Stimulated activated CD8-positive, alpha-beta memory T cell treated with anti-CD3 and anti-CD28 coated beads, Interleukin-4, amount 100 ng/mL, for 48 hours (primary cell): Measurements from ENCODE around the gene PLA2G6.
A peak's percentile ranks its signal among the peaks of the same experiment; 100 is the strongest.
"Not testable (repeated sequence)": the region's sequence is repeated elsewhere in the genome, so short reads cannot be mapped to it uniquely, and the experiment has no call there.

Source experiments
- DNase-seq: peaks from one replicate; pipeline ENCODE4 v3.0.0-alpha.2; 2020

Gene PLA2G6

DNA sequence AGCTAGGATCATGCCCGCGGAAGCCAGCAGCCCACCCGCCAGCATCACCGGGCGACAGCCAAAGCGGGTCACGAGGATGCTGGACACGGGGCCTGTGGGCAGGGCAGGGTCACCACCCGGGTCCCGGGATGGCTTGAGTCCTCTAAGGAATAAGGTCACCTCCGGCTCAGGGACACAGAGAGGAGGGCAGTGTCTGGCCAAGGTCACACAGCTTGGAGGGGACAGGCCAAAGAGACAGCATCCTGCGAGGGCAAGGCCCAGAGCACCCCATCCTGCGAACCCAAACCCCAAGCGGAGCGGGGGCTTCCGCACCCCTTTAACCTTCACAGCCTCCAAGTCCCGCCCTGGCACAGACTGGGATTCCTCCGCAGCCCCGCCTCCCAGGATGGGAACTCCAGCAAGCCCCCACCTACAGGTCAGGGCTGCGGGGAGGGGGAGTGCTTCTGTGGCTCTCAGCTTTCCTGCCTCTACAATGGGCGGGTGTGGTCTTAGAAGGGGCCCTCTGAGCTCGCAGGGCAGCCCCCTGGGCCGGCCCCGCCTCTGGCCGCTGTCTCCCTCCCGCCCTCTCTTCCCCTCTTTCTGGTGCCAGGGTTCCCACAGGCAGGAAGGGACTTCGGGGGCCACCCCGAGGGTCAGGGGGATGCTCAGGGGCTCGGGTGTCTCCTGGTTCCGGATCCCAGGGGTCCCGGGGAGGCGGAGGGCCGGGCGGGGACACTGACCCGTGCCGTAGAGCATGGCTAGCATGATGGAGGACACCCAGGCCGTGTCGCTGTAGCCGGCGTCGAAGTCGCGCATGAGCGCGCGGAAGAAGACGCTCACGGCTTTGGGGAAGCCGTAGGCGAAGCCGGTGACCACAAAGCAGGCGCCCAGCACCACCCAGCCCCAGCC is 99.4 kb downstream of the PLA2G6 start:
- peak; percentile 42 for DNase-seq

GRCh38 chr22:38081636-38081940 is 100.0 kb downstream of the PLA2G6 start:
- no peak for DNase-seq

GRCh38 chr22:38080850-38081635 is 100.6 kb downstream of the PLA2G6 start:
- no peak for DNase-seq

DNA sequence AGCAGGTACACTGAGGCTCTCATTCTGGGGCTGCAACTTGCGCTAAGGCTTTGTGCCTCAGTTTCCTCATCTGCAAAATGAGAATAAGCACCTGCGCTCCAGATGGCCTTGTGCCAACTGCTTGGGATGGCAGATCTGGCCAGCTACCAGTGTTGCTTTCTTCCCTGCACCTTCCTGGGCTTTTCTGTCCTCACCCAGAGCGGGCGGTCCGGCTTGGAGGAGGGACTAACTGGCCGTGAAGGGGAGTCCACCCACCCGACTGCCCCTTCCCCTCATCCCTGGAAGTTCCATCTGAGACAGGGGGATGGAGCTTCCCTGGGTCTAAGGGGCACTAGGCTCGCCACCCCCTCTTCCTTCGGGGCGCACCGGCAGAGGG is 101.2 kb downstream of the PLA2G6 start:
- DNase-seq, result no peak

DNA sequence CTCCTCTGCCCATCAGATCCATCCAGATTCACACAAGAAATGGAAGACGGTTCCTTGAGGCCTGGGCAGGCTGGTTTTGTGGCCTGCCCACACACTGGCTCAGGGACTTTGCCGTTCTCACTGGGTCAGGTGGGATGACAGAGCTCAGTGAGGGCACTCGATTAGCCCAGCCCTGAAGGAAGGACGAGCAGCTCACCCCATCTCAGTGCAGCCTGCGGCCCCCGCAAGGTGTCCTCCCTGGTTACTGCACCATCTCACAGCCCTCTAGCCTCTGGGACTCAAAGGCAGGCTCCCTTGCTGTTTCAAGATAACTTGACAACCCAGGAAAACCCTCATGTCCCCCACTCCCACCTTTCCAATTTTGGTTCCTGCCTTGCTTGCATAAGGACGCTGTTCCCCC is 101.8 kb downstream of the PLA2G6 start:
- no peak for DNase-seq

GRCh38 chr22:38079208-38079607 is 102.4 kb downstream of the PLA2G6 start:
- DNase-seq, result not testable (repeated sequence)

- no peak for DNase-seq
Measured at GRCh38 chr22:38078046-38078840, 103.4 kb downstream of the PLA2G6 start.

DNA sequence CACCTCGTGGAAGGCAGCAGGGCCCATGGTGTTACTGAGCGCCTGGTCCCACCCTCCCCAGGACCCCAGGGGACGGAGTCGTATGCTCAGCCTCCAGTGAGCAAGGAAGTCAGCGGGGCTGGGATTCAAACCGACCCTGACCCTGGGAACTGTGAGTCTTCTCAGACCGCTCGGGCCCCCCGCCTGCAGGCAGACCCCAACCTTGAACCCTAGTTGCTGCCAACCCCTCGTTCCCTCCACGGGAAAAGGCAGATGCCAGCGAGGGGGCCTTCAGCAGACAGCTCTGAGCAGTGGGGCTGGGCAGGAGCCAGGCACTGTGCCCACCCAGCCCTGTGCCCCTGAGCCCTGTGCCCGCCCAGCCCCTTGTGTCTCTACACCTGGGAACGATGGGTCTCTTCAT is 104.0 kb downstream of the PLA2G6 start:
- no peak for DNase-seq

GRCh38 chr22:38077096-38077495 is 104.5 kb downstream of the PLA2G6 start:
- no peak for DNase-seq

- no peak for DNase-seq
Measured at GRCh38 chr22:38075961-38076360, 105.7 kb downstream of the PLA2G6 start.

DNA sequence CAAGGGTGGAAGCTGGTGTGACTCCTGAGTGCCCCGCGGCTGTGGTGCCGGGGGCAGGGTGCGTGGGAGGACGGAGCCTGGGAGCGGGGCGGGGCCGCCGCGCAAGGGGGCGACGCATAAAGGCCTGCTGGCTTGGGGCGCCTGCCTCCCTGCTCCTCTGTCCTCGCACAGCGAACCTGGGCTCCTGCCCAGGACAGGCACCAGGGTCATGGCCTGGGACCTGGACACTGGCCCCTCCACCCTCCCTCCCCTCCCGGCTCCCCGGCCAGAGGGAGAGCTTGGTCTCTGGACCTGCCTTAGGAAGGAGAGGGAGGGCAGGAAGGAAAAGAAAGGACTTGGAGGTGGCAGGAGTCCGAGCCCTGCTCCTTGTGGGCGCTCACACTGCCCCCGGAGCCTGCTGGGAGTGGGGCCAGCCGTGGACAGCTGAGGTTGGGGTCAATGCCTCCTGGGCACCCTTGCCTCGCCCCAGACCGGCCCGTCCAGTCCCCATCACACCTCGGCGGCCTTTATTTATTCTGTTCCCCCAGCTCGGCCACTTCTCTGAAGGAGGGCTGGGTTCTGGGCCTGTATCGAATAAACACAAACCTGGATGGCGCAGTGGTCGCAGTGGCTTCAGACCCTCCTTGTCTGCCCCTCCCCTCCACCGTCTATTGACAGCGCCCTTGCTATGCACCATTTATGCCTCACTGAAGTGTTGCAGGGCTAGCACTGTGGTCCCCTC is 106.4 kb downstream of the PLA2G6 start:
- no peak for DNase-seq

DNA sequence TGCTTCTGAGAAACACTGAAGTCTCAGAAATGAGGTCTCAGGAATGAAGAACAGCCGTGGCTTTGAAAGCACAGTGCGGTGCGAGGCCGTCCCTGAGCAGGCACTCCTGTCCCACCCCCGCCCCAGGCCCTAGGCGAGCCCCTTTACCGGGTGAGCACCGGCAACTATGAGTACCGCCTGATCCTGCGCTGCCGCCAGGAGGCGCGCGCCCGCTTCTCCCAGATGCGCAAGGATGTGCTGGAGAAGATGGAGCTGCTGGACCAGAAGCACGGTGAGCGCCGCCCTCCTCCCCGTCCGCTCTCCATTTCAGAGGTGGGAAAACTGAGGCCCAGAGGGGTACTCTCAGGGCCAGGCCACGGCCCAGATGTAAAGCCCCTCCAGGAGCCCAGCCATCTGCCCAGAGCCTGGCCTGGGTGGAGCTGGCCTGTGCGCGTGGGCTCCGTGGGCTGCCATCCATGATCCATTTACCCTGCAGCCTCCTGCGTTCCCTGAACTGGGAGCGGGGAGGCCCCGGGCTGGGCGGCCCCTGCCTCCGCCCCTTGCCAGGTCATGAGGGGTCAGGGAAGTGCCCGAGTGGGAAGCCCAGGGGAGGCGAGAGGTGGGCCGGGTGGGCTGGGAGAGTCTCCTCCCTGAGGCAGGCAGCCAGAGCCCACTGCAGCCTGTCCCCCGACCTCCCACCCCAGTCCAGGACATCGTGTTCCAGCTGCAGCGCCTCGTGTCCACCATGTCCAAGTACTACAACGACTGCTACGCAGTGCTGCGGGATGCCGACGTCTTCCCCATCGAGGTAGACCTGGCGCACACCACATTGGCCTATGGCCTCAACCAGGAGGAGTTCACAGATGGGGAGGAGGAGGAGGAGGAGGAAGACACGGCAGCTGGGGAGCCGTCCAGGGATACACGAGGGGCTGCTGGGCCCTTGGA is 107.2 kb downstream of the PLA2G6 start:
- DNase-seq, result no peak

DNA sequence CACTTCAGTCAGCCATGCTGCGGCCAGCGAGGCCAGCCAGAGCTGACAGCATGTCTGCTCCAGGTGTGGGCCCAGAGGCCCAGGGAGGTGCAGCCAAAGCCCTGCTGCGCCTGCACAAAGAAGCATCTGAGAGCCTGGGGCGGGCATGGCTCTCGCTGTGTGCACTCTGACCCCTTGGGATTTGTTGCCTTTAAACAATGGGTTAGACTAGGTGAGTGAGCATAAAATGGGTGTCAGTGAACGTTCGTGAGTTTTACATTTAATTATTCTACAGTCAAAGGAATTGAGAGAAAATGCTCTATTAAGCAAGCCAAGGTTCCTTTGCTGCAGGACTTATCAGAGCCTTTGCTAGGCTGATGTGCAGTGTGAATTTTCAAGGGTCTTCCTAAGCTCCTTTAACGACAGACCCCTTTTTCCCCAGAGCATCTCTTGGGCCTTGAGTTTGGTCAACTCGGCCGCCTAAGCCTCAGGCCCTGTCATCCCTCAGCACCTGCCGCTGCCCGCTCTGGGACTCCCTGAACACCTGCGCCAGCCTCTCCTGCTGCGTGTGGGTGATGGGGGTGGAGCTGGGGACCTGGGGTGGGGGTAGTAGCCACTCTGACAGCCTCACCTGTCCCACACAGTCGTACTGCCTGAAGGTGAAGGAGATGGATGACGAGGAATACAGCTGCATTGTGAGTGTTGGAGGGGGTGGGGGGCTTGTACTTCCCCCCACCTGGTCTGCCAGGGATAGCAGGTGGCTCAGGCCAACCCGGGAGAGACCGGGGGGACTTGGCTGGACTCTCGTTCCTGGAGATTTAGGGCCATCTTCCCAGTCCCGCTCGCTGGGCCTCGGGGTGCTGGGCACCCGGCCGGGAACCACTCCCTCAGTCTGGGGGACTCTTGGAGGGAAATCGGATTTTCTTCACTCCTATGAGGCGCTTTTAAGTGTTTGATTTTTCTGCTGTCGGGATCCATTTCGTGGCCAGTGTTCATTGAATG is 108.2 kb downstream of the PLA2G6 start:
- DNase-seq, result no peak

DNA sequence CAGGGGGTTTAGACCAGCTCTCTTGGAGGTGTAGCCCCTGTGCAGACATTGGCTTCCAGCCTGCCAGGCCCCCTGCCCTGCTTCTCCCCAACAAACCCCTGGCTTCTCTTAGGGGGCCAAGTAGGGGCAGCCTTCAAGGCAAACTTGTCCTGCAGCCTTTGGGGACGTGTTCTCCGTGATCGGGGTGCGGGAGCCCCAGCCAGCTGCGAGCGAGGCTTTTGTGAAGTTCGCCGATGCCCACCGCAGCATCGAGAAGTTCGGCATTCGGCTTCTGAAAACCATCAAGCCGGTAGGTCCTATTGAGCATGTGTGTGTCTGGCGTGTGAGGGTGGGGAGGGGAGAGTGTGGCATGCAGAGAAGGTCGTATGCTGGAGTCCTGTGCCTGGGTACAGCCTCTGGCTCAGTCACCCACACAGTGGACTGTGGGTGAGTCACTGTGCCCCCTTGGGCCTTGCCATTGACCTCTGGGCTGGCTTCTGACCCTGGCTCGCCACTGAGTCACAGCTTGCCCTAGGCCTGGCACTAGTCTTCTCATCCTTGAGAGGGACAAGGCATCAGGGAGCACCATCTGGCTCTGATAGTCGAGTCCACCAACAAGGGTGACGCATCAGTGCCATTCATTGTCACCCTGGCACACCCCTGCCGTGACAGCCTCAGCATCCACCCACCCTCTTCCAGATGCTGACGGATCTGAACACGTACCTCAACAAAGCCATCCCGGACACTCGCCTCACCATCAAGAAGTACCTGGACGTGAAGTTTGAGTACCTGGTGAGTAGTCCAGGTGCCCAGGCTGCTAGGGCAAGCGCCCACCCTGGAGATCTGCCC is 109.1 kb downstream of the PLA2G6 start:
- no peak for DNase-seq

- no peak for DNase-seq
Measured at GRCh38 chr22:38071421-38072321, 110.0 kb downstream of the PLA2G6 start.

DNA sequence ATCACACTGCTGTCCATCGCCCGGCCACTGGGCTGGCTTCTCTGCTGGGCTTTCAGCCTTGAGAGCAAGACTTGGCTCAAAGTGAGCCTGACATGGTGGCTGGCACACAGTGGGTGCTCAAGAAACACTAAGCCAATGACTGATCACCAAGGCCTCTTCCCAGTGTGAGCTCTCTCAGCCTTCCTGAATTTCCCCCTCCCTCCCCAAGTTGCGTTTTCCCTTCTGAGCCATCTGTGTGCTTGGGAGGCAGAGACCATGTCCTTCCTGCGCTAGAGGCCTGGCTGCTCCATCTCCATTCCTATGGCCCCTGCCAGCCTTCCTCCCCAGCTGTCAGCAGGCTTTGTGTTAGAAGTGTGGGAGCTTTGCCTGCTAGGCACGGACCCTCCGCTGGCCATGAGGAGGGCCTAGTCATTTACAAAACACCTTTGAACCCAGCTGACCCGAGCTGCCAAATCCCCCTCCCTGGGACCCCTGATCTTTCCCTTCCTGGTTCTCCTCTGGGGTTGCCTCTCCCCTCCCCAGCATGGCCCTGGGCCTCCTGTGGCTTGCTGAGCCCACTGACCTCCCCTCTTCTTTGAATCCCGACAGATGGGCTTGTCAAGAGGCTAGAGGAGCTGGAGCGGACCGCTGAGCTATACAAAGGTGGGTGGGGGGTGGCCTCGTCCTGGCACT is 111.2 kb downstream of the PLA2G6 start:
- DNase-seq, result no peak

GRCh38 chr22:38069372-38070249 is 112.0 kb downstream of the PLA2G6 start:
- no peak for DNase-seq
